Natural killer cell (primary cell): ENCODE data around the gene ACSL6. TPM values are rescaled to one million over a fixed set of nuclear protein-coding genes. Genes with fewer than 3 reads are reported as not detected.

ENCODE experiments used
- ATAC-seq, 3 donors: fragments of 150-1000 bp in 2 of 3; fragments of 200-7000 bp in 1 of 3; cut with Tn5 transposase; 1 replicate in 1 of 3; 2 replicates in 2 of 3; pipeline ENCODE4 v1.10.0; 2021; ENCODE audit warnings: mild to moderate bottlenecking in 2 of 3, moderate library complexity in 2 of 3
- DNase-seq, 2 donors: peaks; one replicate each; pipeline versions ENCODE4 v3.0.0 to v3.0.0-alpha.2; 2013 to 2021; ENCODE audit warnings: mixed read lengths in 1 of 2
- H3K27ac ChIP-seq: one replicate; pipeline ENCODE4 v1.5.1; 2013; ENCODE audit warnings: mild to moderate bottlenecking, low read length
- H3K27me3 ChIP-seq: one replicate; pipeline ENCODE4 v1.6.1; 2013; ENCODE audit warnings: low read length; ENCODE audit not compliant: control insufficient read depth, insufficient read depth
- H3K36me3 ChIP-seq: one replicate; pipeline ENCODE4 v1.6.1; 2013; ENCODE audit warnings: low read length; ENCODE audit not compliant: control insufficient read depth, insufficient read depth
- H3K4me1 ChIP-seq: one replicate; pipeline ENCODE4 v1.6.1; 2013; ENCODE audit warnings: low read length; ENCODE audit not compliant: control insufficient read depth, insufficient read depth
- H3K4me3 ChIP-seq: one replicate; pipeline ENCODE4 v1.5.1; 2013; ENCODE audit warnings: low read length
- H3K9me3 ChIP-seq: one replicate; pipeline ENCODE4 v1.6.1; 2013; ENCODE audit warnings: low read length; ENCODE audit not compliant: control insufficient read depth, insufficient read depth
- H3K27ac Mint-ChIP-seq, 2 donors: one replicate each; pipeline ENCODE4 v1.8.0; 2022; ENCODE audit warnings: mild to moderate bottlenecking in 2 of 2, mixed read lengths in 2 of 2, moderate library complexity in 1 of 2
- H3K27me3 Mint-ChIP-seq, 2 donors: one replicate each; pipeline ENCODE4 v1.8.0; 2022; ENCODE audit warnings: low read depth in 2 of 2, mixed read lengths in 2 of 2
- H3K36me3 Mint-ChIP-seq: one replicate; pipeline ENCODE4 v1.8.0; 2022; ENCODE audit warnings: mixed read lengths
- H3K4me1 Mint-ChIP-seq, 2 donors: one replicate each; pipeline ENCODE4 v1.8.0; 2022; ENCODE audit warnings: mixed read lengths in 2 of 2
- H3K4me3 Mint-ChIP-seq: one replicate; pipeline ENCODE4 v1.8.0; 2022; ENCODE audit warnings: mild to moderate bottlenecking, moderate library complexity, mixed read lengths
- H3K9me3 Mint-ChIP-seq, 2 donors: one replicate each; pipeline ENCODE4 v1.8.0; 2022; ENCODE audit warnings: mixed read lengths in 2 of 2
- WGBS: methylation state at CpG from one replicate; pipeline ENCODE4 v1.1.7; 2013; ENCODE audit warnings: missing lambda C conversion rate; ENCODE audit not compliant: insufficient coverage; 5-methylcytosine and 5-hydroxymethylcytosine counted together
- intact Hi-C: fragments of 100-400 bp; cut with micrococcal nuclease; formaldehyde crosslinking; loops from one replicate; pipeline ENCODE4 v1.14.2; 2022
- total RNA-seq, 4 donors: library from RNA; stranded (reverse); fragments of 120-200 nt in 1 of 4; gene quantifications; one replicate each; pipeline versions ENCODE4 v1.2.3 to v1.2.4, GENCODE V29; 2013 to 2022
- TF ChIP-seq, protein P1 (sequence below): fragments of 200-600 bp; IDR thresholded peaks from one replicate; pipeline ENCODE4 v1.8.0; 2022; ENCODE audit warnings: antibody characterized with exemption

Gene ACSL6
- total RNA-seq, 3 donors from 2014 or later (not counting 1 experiment from before 2014, with no cell fraction given), result 2.1 to 2.2 (median 2.2) TPM

DNA sequence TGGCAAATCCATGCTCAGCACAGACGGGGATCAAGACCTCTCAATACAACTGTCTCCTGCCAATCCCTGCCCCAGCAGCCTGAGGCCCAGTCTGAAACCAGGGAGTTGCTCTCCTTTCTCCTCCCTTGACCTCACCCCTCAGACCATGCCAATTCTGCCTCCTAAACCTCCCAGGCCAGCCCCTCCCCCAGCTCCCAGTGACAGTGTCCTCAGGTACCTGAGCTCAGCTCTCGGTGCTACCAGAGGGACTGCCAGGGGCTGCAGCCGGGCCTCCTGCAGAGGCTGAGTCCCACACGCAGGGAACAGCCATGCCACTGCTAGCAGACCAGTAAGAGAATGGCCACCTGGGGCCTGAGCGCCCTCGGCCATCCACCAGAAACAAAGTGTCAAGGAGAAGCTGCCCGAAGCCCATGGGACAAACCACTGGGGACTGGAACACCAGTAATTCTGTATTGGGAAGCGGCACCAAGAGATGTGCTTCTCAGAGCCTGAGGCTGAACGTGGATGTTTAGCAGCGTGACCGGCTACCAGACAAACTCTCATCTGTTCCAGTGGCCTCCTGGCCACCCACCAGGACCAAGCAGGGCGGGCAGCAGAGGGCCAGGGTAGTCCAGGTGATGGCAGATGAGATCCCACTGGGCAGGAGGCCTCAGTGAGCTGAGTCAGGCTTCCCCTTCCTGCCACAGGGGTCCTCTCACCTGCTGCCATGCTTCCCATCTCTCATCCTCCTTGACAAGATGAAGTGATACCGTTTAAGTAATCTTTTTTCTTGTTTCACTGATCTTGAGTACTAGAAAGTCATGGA, 48.4 kb upstream of the ACSL6 start:
- intact Hi-C loops, result loop anchor here (5.0 kb wide), 1 partner anchor 42 kb away; no protein-coding TSS in a partner anchor
- WGBS, result 89% methylated on average over 12 of the region's 13 CpGs
- peaks cover 17 to 48% of the 10 kb centered on the region in 2 donors for H3K4me1 Mint-ChIP-seq
- H3K4me3 ChIP-seq, result no peak overlapping the region
- no peaks in the 10 kb centered on the region for H3K27me3 ChIP-seq
- no peak overlapping the region for H3K27ac ChIP-seq
- peaks cover 0 to 3% of the 10 kb centered on the region in 2 donors for H3K27me3 Mint-ChIP-seq
- ATAC-seq (no peak), DNase-seq (peak in 1 of 2 donors; percentile 5)
- no peaks in the 10 kb centered on the region for H3K36me3 Mint-ChIP-seq
- H3K9me3 Mint-ChIP-seq, result no peaks in the 10 kb centered on the region
- no peak overlapping the region for H3K4me3 Mint-ChIP-seq
- TF ChIP-seq, protein P1, sequence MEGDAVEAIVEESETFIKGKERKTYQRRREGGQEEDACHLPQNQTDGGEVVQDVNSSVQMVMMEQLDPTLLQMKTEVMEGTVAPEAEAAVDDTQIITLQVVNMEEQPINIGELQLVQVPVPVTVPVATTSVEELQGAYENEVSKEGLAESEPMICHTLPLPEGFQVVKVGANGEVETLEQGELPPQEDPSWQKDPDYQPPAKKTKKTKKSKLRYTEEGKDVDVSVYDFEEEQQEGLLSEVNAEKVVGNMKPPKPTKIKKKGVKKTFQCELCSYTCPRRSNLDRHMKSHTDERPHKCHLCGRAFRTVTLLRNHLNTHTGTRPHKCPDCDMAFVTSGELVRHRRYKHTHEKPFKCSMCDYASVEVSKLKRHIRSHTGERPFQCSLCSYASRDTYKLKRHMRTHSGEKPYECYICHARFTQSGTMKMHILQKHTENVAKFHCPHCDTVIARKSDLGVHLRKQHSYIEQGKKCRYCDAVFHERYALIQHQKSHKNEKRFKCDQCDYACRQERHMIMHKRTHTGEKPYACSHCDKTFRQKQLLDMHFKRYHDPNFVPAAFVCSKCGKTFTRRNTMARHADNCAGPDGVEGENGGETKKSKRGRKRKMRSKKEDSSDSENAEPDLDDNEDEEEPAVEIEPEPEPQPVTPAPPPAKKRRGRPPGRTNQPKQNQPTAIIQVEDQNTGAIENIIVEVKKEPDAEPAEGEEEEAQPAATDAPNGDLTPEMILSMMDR, result no peak
- no peaks in the 10 kb centered on the region for H3K9me3 ChIP-seq
- H3K27ac Mint-ChIP-seq, result peak overlapping the region in 1 of 2 donors; percentile 53
- no peaks in the 10 kb centered on the region for H3K36me3 ChIP-seq
- H3K4me1 ChIP-seq, result peaks cover 61% of the 10 kb centered on the region

DNA sequence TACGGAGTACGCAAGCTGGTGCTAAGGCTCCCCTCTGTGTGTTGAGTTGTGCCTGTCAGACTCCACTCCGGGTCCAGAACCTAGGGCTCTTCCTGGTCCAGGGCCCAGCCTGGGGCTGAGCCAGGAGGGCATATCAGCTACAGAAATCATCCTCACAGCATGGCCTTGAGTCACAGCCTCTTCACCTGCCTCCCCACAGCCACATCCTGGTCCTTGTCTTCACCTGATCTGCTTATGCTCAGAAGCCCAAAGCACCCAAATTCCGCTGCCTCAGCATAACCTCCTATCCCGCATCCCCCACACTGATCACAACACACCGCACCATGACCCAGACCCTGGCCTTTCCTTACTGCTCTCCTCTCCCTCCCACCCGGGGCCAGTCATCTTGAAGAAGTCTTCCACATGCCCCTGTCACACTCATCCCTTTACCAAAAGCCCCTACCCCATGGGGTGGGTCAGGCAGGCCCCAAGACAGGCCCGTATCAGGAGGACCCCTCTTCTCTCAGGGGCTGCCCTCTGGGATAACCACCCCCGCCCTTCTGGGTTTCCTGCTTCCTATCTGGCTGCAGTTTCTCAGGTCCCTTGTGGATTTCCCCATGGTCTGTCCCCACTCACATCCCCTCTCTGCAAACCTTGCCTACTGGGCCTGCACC, 47.7 kb upstream of the ACSL6 start:
- DNase-seq, result peak; percentile 14 to 55

DNA sequence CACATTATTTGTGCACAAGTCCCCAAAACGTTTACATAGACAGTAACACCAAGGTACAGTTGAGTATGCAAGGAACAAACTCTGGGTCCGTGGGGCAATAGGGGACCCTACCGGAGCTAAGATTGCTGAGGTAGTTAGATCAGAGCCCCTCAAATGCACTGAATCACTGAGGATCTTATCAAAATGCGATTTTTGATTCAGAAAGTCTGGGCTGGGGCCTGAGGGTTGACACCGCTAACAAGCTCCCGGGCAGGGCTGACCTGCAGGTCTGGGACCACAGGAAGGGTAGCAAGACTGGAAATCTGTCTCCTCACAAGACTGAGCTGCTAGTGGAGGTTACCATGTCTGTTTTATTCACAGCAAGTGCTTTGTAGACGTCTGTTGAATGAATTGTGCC, 47.2 kb upstream of the ACSL6 start:
- TF ChIP-seq, protein P1, result no peak
- 89% methylated on average over 7 of the region's 7 CpGs for WGBS

More for the DNA sequence above, 47.7 kb upstream of the ACSL6 start:
- no peak overlapping the region for H3K27ac ChIP-seq
- no peaks in the 10 kb centered on the region for H3K36me3 ChIP-seq
- H3K27me3 Mint-ChIP-seq, result peaks cover 0 to 3% of the 10 kb centered on the region in 2 donors
- H3K27ac Mint-ChIP-seq, result peak overlapping the region in 1 of 2 donors; percentile 53
- no peaks in the 10 kb centered on the region for H3K27me3 ChIP-seq
- TF ChIP-seq, protein P1, result no peak
- no peaks in the 10 kb centered on the region for H3K36me3 Mint-ChIP-seq
- ATAC-seq, result no peak
- 74% methylated on average over 9 of the region's 9 CpGs for WGBS
- peaks cover 63% of the 10 kb centered on the region for H3K4me1 ChIP-seq
- H3K4me3 ChIP-seq, result no peak overlapping the region
- intact Hi-C loops, result no loop called here
- H3K9me3 Mint-ChIP-seq, result no peaks in the 10 kb centered on the region
- H3K4me1 Mint-ChIP-seq, result peaks cover 22 to 55% of the 10 kb centered on the region in 2 donors
- no peaks in the 10 kb centered on the region for H3K9me3 ChIP-seq
- H3K4me3 Mint-ChIP-seq, result no peak overlapping the region

More for the DNA sequence above, 47.2 kb upstream of the ACSL6 start:
- Histone ChIP-seq H3K36me3 (no peaks in the 10 kb centered on the region), H3K4me3 (no peak overlapping the region), H3K27ac (peak overlapping the region; percentile 7), H3K27me3 (no peaks in the 10 kb centered on the region), H3K4me1 (peaks cover 67% of the 10 kb centered on the region), H3K9me3 (no peaks in the 10 kb centered on the region)
- Mint-ChIP-seq H3K4me3 (no peak overlapping the region), H3K27me3 (peaks cover 0 to 3% of the 10 kb centered on the region in 2 donors), H3K36me3 (no peaks in the 10 kb centered on the region), H3K9me3 (no peaks in the 10 kb centered on the region), H3K27ac (peak overlapping the region in 1 of 2 donors; percentile 53), H3K4me1 (peaks cover 22 to 52% of the 10 kb centered on the region in 2 donors)
- intact Hi-C loops, result no loop called here
- ATAC-seq (no peak), DNase-seq (peak in 1 of 2 donors; percentile 9)
